BE2C (cell line): ENCODE measurements around the gene HSF5.
A peak's percentile ranks its signal among the peaks of the same experiment; 100 is the strongest.

Experiments
- DNase-seq: peaks from one replicate; pipeline ENCODE4 v3.0.0-alpha.2; 2020
- H3K27me3 ChIP-seq: fragments of 250-450 bp; sonication (Bioruptor Pico); 2 replicates; pipeline ENCODE4 v1.5.1; 2020; ENCODE audit warnings: mild to moderate bottlenecking
- H3K36me3 ChIP-seq: fragments of 250-450 bp; sonication (Bioruptor Pico); 2 replicates; pipeline ENCODE4 v1.5.1; 2020; ENCODE audit warnings: mild to moderate bottlenecking
- H3K4me1 ChIP-seq: fragments of 250-450 bp; sonication (Bioruptor Pico); 2 replicates; pipeline ENCODE4 v1.5.1; 2020
- H3K4me3 ChIP-seq: 2 replicates; pipeline ENCODE4 v1.5.1; 2011; ENCODE audit warnings: low read depth, low read length
- H3K9me3 ChIP-seq: fragments of 250-450 bp; sonication (Bioruptor Pico); 2 replicates; pipeline ENCODE4 v1.5.1; 2020
- TF ChIP-seq, protein P1 (sequence below): IDR thresholded peaks from 2 replicates; pipeline ENCODE4 v1.5.1; 2012; ENCODE audit warnings: mild to moderate bottlenecking, low read depth, low read length

The HSF5 gene

DNA sequence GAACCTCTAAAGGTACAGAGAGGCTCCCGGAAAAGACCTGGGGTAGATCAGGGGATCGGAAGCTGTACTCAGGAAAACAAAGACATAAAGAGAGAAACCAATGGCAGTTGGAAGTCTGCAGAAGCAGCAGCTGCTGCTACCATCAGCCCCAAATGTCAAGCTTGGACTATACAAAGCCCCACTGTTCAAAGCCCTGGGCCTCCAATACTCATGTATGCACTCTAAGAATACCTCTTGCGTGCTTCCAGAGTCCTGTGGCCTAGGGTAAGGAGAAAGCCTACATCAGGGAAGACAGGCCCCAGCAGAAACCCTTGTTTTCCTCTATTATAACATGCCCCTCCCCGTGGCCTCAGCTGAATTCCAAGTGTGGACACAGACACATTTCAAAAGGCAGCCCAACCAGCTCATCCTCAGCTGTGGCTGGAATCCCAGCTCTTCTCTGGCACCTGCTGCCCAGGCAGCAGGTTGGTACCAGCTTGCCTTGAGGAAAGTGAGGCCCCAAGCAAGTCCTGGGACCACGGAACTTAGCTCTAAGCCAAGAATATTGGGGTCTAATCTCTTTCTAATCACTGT is 45.5 kb upstream of the HSF5 start:
- DNase-seq, result no peak
- no peaks in the 10 kb centered on the region for H3K4me1 ChIP-seq
- TF ChIP-seq, protein P1, sequence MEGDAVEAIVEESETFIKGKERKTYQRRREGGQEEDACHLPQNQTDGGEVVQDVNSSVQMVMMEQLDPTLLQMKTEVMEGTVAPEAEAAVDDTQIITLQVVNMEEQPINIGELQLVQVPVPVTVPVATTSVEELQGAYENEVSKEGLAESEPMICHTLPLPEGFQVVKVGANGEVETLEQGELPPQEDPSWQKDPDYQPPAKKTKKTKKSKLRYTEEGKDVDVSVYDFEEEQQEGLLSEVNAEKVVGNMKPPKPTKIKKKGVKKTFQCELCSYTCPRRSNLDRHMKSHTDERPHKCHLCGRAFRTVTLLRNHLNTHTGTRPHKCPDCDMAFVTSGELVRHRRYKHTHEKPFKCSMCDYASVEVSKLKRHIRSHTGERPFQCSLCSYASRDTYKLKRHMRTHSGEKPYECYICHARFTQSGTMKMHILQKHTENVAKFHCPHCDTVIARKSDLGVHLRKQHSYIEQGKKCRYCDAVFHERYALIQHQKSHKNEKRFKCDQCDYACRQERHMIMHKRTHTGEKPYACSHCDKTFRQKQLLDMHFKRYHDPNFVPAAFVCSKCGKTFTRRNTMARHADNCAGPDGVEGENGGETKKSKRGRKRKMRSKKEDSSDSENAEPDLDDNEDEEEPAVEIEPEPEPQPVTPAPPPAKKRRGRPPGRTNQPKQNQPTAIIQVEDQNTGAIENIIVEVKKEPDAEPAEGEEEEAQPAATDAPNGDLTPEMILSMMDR, result no peak
- no peak overlapping the region for H3K4me3 ChIP-seq
- no peaks in the 10 kb centered on the region for H3K36me3 ChIP-seq
- H3K27me3 ChIP-seq, result peaks cover 8% of the 10 kb centered on the region
- H3K9me3 ChIP-seq, result no peaks in the 10 kb centered on the region

DNA sequence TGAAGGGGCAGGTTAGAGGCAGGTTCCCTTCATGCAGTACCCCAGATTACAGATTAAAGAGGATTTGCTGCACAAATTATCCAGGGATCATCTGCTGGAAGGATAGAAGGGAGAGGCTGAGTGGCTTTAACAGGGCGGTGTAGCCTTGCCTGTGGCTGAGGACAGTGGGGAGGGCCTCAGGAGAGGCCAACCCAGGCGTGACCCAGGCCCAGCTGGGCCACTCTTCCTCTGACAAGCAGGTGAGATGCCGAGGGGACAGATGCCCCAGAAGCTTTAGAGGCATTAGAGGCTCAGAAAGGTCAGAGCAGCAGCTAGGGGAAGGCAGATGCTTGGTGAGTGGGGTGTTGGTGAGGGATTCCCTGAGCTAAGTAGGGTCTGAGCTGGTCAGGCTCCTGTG is 44.3 kb upstream of the HSF5 start:
- DNase-seq, result no peak
- H3K4me3 ChIP-seq, result no peak overlapping the region
- H3K27me3 ChIP-seq, result peaks cover 8% of the 10 kb centered on the region
- H3K4me1 ChIP-seq, result no peaks in the 10 kb centered on the region
- H3K9me3 ChIP-seq, result no peaks in the 10 kb centered on the region
- TF ChIP-seq, protein P1, result no peak
- H3K36me3 ChIP-seq, result no peaks in the 10 kb centered on the region

DNA sequence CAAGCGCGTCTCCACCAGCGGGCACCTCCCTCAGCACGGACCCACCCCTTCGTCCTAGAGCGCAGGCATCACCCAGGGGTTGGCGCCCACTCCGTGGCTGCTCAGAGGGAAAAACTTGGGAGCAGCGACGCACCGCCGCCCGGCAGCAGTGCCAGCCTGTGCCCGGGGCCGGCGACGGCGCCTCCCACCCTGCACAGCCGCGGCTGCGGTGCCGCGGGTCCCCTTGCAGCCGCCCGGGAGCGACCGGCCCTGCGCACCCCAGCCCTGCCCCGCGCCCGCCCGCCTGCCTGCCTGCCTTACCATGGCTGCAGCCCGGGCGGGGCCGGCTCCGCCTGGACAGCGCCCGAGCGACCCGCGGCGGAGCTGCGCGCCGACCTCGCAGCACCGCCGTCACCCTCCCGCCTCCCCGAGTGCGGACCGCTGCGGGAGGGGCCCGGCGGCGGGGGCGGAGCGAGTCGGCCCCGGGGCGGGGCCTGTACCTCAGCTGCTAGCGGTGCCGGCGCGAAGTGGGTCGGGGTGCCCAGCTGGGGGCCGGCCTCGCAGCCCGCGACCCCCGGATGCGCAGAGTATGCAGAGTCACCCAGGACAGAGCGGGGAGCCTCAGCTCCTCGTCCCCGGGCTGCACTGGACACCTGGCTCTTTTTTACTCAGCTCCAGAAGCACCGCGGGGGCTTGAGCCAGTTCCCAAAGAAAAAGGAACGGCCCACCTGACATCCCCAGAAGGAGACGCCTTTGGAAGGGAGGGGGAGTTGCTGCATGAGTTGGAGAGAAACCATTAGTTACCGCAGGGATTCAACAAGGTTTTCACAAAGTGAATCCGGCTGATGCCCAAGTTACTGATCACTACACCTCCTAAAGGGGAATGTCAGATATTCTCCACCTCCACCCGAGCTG is 43.7 kb upstream of the HSF5 start:
- Histone ChIP-seq H3K4me1 (no peaks in the 10 kb centered on the region), H3K9me3 (no peaks in the 10 kb centered on the region), H3K4me3 (peak overlapping the region; percentile 52), H3K27me3 (peaks cover 8% of the 10 kb centered on the region), H3K36me3 (no peaks in the 10 kb centered on the region)
- DNase-seq, result peak; percentile 66
- TF ChIP-seq, protein P1, result no peak

DNA sequence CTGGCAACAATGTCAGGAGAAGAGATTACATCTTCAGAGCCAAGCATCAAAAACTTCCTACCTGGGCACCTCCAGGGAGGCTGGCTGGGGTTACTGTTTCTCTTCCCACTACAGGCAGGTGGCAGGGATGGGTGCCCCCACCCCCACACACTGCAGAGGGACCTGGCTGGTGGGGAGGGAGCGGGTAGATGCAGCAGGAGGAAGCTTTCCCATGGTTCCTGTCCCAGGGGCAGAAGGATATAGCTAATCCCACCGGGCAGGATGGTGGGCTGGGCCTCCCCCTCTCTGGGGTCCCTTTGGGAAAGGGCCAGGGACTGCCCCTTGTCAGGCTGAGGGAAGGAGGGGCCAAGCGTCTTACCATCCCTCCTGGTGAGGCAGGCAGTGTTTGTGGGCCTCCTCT is 42.9 kb upstream of the HSF5 start:
- Histone ChIP-seq H3K36me3 (no peaks in the 10 kb centered on the region), H3K4me1 (no peaks in the 10 kb centered on the region), H3K27me3 (peaks cover 8% of the 10 kb centered on the region), H3K4me3 (peak overlapping the region; percentile 52), H3K9me3 (no peaks in the 10 kb centered on the region)
- TF ChIP-seq, protein P1, result no peak
- DNase-seq, result no peak

DNA sequence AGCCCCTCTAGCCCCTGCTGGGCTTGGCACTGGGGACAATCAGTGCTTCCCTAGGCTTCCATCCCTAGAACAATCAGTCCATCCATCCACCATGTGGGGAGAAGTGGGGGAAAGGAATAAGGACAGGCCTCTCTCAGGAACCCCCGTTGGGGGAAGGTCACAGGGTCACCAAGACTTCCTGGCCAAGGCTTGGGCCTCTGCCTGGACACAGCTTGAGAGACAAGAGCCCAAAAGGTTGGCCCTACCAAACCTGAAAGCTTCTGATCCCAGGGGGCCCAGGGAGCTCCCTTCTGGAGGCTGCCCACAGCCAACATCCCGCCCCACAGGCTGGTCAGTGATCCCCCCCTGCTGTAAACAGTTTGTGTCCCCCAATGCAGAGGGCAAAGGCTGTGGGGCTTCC is 42.4 kb upstream of the HSF5 start:
- Histone ChIP-seq H3K36me3 (no peaks in the 10 kb centered on the region), H3K9me3 (no peaks in the 10 kb centered on the region), H3K4me3 (no peak overlapping the region), H3K27me3 (peaks cover 8% of the 10 kb centered on the region), H3K4me1 (no peaks in the 10 kb centered on the region)
- no peak for DNase-seq
- TF ChIP-seq, protein P1, result no peak

DNA sequence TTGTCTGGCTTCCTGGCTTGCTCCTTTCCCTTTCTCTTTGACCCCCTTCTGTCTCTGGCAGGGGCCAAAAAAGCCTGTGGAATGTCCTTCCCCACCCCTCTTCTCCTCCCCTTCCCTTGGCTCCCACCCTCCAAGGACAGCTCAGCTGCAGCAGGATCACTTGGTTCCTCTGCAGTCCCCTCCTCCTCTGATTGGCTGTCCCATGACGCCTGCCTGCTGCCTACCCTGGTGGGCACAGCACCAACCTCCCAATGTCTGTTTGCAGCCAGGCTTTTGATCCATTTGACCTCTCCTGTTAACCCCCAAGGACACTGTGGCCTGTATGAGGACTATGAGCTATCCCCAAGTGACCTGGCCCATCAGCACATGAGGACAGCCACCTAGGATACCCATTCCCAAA is 41.1 kb upstream of the HSF5 start:
- Histone ChIP-seq H3K4me1 (no peaks in the 10 kb centered on the region), H3K9me3 (no peaks in the 10 kb centered on the region), H3K4me3 (no peak overlapping the region), H3K36me3 (no peaks in the 10 kb centered on the region), H3K27me3 (peaks cover 8% of the 10 kb centered on the region)
- DNase-seq, result no peak
- TF ChIP-seq, protein P1, result no peak
